ENCODE data around the gene PGGHG. TPM values are rescaled to one million over a fixed set of nuclear protein-coding genes. Genes with fewer than 3 reads are reported as not detected.

The PGGHG gene
- total RNA-seq, 6 experiments from 2014 or later, result 7.7 to 110 (median 13.8) TPM

- H3K27me3 ChIP-seq, result no peaks in the 10 kb centered on the region
- no peak overlapping the region for H3K4me3 ChIP-seq
- no peaks in the 10 kb centered on the region for H3K36me3 ChIP-seq
- intact Hi-C loops (cut with DNase I), result loop anchor here in 1 of 2 donors (5.0 kb wide), 1 partner anchor 75 kb away; the partner anchor contains the start of gene B4GALNT4
- ATAC-seq, result no peak
- no CpG with 5 or more reads among the region's 29 CpGs for WGBS (ENCODE audit: insufficient coverage, low coverage, low lambda C conversion rate, missing lambda C conversion rate)
- peak in 2 of 3 donors; percentile 15 to 46 for DNase-seq
- H3K27ac ChIP-seq, result no peak overlapping the region
- no peak for TF ChIP-seq POLR2A (IDR thresholded peaks at IDR 0.05)
- no peak for TF ChIP-seq CTCF (IDR thresholded peaks at IDR 0.05)
- H3K9me3 ChIP-seq, result no peaks in the 10 kb centered on the region
- H3K4me1 ChIP-seq, result no peaks in the 10 kb centered on the region
These were observed 3.5 kb downstream of the PGGHG start for GRCh38 chr11:292211-293121.

GRCh38 chr11:293271-293851 is 4.4 kb downstream of the PGGHG start:
- ATAC-seq, result no peak
- WGBS (ENCODE audit: insufficient coverage, low coverage, low lambda C conversion rate, missing lambda C conversion rate), result no CpG with 5 or more reads among the region's 18 CpGs
- no peaks in the 10 kb centered on the region for H3K36me3 ChIP-seq

GRCh38 chr11:293852-294661 is 5.1 kb downstream of the PGGHG start:
- H3K27ac ChIP-seq, result no peak overlapping the region
- H3K4me3 ChIP-seq, result no peak overlapping the region
- intact Hi-C loops (cut with DNase I), result loop anchor here in 1 of 2 donors (5.0 kb wide), 1 partner anchor 73 kb away; the partner anchor contains the start of gene B4GALNT4
- no peaks in the 10 kb centered on the region for H3K9me3 ChIP-seq
- ATAC-seq (no peak), DNase-seq (peak in 2 of 3 donors; percentile 17 to 49)
- H3K4me1 ChIP-seq, result no peaks in the 10 kb centered on the region
- no CpG with 5 or more reads among the region's 27 CpGs for WGBS (ENCODE audit: insufficient coverage, low coverage, low lambda C conversion rate, missing lambda C conversion rate)
- H3K27me3 ChIP-seq, result no peaks in the 10 kb centered on the region
- no peaks in the 10 kb centered on the region for H3K36me3 ChIP-seq
- TF ChIP-seq POLR2A (IDR thresholded peaks at IDR 0.05) (no peak), CTCF (IDR thresholded peaks at IDR 0.05) (no peak)

More at GRCh38 chr11:293271-293851, 4.4 kb downstream of the PGGHG start:
- TF ChIP-seq POLR2A (IDR thresholded peaks at IDR 0.05), result no peak
- no peak for TF ChIP-seq CTCF (IDR thresholded peaks at IDR 0.05)
- peak in 2 of 3 donors; percentile 16 to 39 for DNase-seq
- no peak overlapping the region for H3K4me3 ChIP-seq
- no peaks in the 10 kb centered on the region for H3K9me3 ChIP-seq
- no peak overlapping the region for H3K27ac ChIP-seq
- intact Hi-C loops (cut with DNase I), result loop anchor here in 1 of 2 donors (5.0 kb wide), 1 partner anchor 74 kb away; the partner anchor contains the start of gene B4GALNT4
- H3K4me1 ChIP-seq, result no peaks in the 10 kb centered on the region
- H3K27me3 ChIP-seq, result no peaks in the 10 kb centered on the region

- H3K4me1 ChIP-seq, result no peaks in the 10 kb centered on the region
- TF ChIP-seq CTCF (IDR thresholded peaks at IDR 0.05) (no peak), POLR2A (IDR thresholded peaks at IDR 0.05) (no peak)
- H3K27ac ChIP-seq, result no peak overlapping the region
- H3K9me3 ChIP-seq, result no peaks in the 10 kb centered on the region
- DNase-seq (peak in 1 of 3 donors; percentile 17), ATAC-seq (no peak)
- WGBS (ENCODE audit: insufficient coverage, low coverage, low lambda C conversion rate, missing lambda C conversion rate), result 92% methylated on average over 11 of the region's 16 CpGs
- no peaks in the 10 kb centered on the region for H3K36me3 ChIP-seq
- intact Hi-C loops (cut with DNase I), result loop anchor here in 1 of 2 donors (5.0 kb wide), 1 partner anchor 73 kb away; the partner anchor contains the start of gene B4GALNT4
- H3K4me3 ChIP-seq, result no peak overlapping the region
- H3K27me3 ChIP-seq, result no peaks in the 10 kb centered on the region
These were observed 5.9 kb downstream of the PGGHG start for GRCh38 chr11:294780-295179.

All from right lobe of liver (tissue), 6 donors.